ENCODE measurements around the gene CD96.

- TF ChIP-seq, protein P1, sequence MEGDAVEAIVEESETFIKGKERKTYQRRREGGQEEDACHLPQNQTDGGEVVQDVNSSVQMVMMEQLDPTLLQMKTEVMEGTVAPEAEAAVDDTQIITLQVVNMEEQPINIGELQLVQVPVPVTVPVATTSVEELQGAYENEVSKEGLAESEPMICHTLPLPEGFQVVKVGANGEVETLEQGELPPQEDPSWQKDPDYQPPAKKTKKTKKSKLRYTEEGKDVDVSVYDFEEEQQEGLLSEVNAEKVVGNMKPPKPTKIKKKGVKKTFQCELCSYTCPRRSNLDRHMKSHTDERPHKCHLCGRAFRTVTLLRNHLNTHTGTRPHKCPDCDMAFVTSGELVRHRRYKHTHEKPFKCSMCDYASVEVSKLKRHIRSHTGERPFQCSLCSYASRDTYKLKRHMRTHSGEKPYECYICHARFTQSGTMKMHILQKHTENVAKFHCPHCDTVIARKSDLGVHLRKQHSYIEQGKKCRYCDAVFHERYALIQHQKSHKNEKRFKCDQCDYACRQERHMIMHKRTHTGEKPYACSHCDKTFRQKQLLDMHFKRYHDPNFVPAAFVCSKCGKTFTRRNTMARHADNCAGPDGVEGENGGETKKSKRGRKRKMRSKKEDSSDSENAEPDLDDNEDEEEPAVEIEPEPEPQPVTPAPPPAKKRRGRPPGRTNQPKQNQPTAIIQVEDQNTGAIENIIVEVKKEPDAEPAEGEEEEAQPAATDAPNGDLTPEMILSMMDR (IDR thresholded peaks at IDR 0.05; ENCODE audit: poor library complexity, severe bottlenecking): no peak
- TF ChIP-seq RAD21 (conservative IDR thresholded peaks at IDR 0.05): no peak
- TF ChIP-seq EP300 (conservative IDR thresholded peaks at IDR 0.05; ENCODE audit: poor library complexity, severe bottlenecking): no peak
- no peak for TF ChIP-seq EZH2 (IDR thresholded peaks at IDR 0.05; ENCODE audit: borderline replicate concordance, insufficient read depth, low read length, poor library complexity, severe bottlenecking)
- no peak for TF ChIP-seq POLR2AphosphoS5 (IDR thresholded peaks at IDR 0.05)
Measured at GRCh38 chr3:111566844-111567243, 24.8 kb downstream of the CD96 start.
